GM12891 (cell line): ENCODE results near the gene ASB17. TPM values are rescaled to one million over a fixed set of nuclear protein-coding genes. Genes with fewer than 3 reads are reported as not detected.
"Not testable (repeated sequence)": the region's sequence is repeated elsewhere in the genome, so short reads cannot be mapped to it uniquely, and the experiment has no call there.

ENCODE experiments used
- DNase-seq: peaks from one replicate; pipeline ENCODE4 v3.0.0; 2011; ENCODE audit warnings: low spot score; ENCODE audit not compliant: insufficient read length
- FAIRE-seq: peaks from 2 replicates; lab custom pipeline; 2011; peaks lifted over from hg19 to GRCh38; lab: Jason Lieb, UNC
- PAX5 ChIP-seq: IDR thresholded peaks from 2 replicates; pipeline ENCODE4 v1.6.1; 2011; ENCODE audit warnings: low read length, moderate library complexity, mild to moderate bottlenecking; ENCODE audit not compliant: insufficient read depth, severe bottlenecking
- POLR2A ChIP-seq: IDR thresholded peaks from 2 replicates; pipeline ENCODE4 v1.6.1; 2011; ENCODE audit warnings: low read depth, low read length, control low read depth
- POLR2AphosphoS5 ChIP-seq: IDR thresholded peaks from 2 replicates; pipeline ENCODE4 v1.6.1; 2011; ENCODE audit warnings: low read depth, low read length, control low read depth
- POU2F2 ChIP-seq: IDR thresholded peaks from 2 replicates; pipeline ENCODE4 v1.6.1; 2011; ENCODE audit warnings: low read depth, mild to moderate bottlenecking, control low read depth, low read length, moderate library complexity
- SPI1 ChIP-seq: IDR thresholded peaks from 2 replicates; pipeline ENCODE4 v1.6.1; 2011; ENCODE audit warnings: low read depth, low read length, control low read depth
- TAF1 ChIP-seq: IDR thresholded peaks from 2 replicates; pipeline ENCODE4 v1.6.1; 2011; ENCODE audit warnings: low read depth, low read length, control low read depth
- polyA plus RNA-seq: library from polyadenylated mRNA; unstranded; fragments of >200 nt; gene quantifications from one replicate; pipeline ENCODE4 v1.2.1, GENCODE V29; 2012; ENCODE audit warnings: low read depth, missing spikeins, inconsistent platforms; ENCODE audit not compliant: missing spikeins

Gene ASB17, protein sequence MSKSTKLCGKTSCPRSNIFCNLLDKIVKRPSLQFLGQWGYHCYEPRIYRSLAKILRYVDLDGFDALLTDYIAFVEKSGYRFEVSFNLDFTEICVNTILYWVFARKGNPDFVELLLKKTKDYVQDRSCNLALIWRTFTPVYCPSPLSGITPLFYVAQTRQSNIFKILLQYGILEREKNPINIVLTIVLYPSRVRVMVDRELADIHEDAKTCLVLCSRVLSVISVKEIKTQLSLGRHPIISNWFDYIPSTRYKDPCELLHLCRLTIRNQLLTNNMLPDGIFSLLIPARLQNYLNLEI
- polyA plus RNA-seq, result not detected

DNA sequence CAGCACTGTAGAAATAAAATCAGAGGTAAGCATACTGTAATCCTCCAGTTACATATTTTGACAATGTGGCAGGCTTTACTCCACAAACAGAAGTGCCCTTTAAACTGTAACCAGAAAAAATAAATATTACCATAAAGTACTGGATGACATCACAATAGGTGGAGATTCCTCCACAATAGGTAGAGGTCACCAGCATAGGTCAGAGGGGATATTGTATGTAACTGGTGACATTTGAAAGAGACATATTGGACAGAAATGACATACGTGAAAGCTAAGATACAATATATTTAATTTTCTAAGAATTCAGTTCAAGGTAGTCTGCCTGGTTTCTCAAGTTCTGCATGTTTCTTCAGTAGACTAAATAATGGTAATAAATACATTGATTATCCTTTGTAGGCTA, at the start of gene ASB17:
Gene ASB17 (minus strand): TSS at position 101 of the 400 bp plus-strand sequence. CDS start 113 bp downstream, outside the sequence.
- FAIRE-seq, result no peak
- TF ChIP-seq POLR2AphosphoS5, result no peak
- no peak for TF ChIP-seq SPI1
- TF ChIP-seq POLR2A, result no peak
- TF ChIP-seq POU2F2, result no peak
- no peak for TF ChIP-seq PAX5
- no peak for TF ChIP-seq TAF1

DNA sequence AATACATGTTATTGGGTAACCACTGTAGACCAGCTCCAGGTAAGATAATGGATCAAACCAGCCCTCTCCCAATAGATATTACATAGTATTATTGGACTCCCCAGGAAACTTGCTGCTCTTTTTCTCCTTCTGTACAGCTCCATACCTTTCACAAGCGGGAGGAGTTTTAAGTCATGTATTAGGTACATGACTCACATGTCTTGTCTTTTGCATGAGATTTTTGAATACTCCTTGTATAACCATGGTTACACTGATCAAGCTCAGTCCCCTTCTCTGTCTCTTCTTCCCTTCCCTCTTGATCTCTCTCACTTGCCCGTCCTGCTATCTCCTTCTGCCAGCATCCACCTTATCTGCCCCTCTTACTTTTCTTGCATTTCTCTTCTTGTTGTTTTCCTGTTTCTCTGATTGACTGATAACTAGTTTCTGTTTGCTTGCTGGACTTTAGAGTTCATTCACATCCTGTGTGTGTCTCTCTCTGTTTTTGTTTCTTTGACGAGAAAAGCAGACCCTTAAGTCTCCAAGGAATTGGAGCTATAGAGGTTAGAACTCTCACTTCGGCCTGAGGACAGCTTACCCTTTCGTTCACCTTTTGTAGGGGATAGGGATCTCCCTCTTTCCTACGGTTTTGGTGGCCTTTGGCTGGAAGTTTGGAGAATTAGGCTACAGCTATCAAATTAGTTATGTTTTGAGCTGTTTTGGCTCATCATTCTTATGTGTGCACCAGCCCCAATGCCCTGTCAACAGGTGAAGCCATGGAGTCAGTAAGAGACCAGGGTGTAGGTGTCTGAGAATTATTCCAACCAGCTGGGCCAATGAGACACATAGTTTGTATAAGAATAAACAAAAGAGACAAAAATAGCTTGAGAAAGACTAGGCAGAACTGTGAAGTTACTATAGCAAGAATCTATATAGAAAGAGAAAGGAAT, 49.0 kb upstream of the ASB17 start:
- TF ChIP-seq SPI1 (0 out of 2 replicates have a peak, but pooled peaks have one; percentile 10), POLR2AphosphoS5 (no peak)
- DNase-seq, result peak; percentile 8
- FAIRE-seq, result peak; percentile 67

More for the DNA sequence above, at the start of gene ASB17:
- DNase-seq, result no peak

- TF ChIP-seq SPI1 (no peak), TAF1 (no peak)
- DNase-seq, result no peak
- FAIRE-seq, result peak; percentile 59
Observed at GRCh38 chr1:75970631-75971030, 38.4 kb upstream of the ASB17 start.

GRCh38 chr1:75969550-75969949, 37.3 kb upstream of the ASB17 start:
- DNase-seq, result no peak
- TF ChIP-seq TAF1 (no peak), POLR2AphosphoS5 (no peak), POU2F2 (no peak), SPI1 (no peak), PAX5 (no peak), POLR2A (no peak)
- peak; percentile 38 for FAIRE-seq

DNA sequence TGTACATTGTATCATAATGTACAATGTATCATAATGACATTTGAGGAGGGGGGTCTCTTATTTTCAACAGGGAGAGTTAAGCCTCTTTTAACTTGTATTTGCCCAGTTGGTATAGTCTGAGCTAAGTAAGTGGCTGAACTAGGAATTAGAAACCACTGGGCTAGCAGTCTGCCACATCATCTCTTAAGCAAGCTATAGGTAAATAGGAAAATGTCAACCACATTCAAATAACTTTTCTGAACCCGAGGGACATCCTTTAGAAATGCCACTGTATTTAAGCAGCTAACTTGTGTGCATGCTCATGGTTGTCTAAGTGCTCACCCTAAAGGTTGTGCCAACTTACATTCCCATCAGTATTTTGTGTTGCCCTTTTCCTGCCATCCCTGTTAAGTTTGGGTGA, 35.5 kb upstream of the ASB17 start:
- no peak for FAIRE-seq
- TF ChIP-seq SPI1 (no peak), POLR2A (no peak), POU2F2 (no peak), POLR2AphosphoS5 (no peak), TAF1 (no peak), PAX5 (no peak)
- no peak for DNase-seq

- FAIRE-seq (no peak), DNase-seq (no peak)
- TF ChIP-seq SPI1, result no peak
- TF ChIP-seq TAF1, result no peak
- TF ChIP-seq PAX5, result no peak
- no peak for TF ChIP-seq POU2F2
- TF ChIP-seq POLR2A, result no peak
- TF ChIP-seq POLR2AphosphoS5, result no peak
Observed at GRCh38 chr1:75964760-75965408, 32.7 kb upstream of the ASB17 start.

- not testable (repeated sequence) for FAIRE-seq, DNase-seq
Observed at GRCh38 chr1:75964110-75964759, 32.0 kb upstream of the ASB17 start.

- TF ChIP-seq POU2F2, result no peak
- no peak for TF ChIP-seq PAX5
- no peak for TF ChIP-seq TAF1
- TF ChIP-seq POLR2A, result no peak
- no peak for TF ChIP-seq SPI1
- TF ChIP-seq POLR2AphosphoS5, result no peak
- FAIRE-seq (no peak), DNase-seq (no peak)
Observed at GRCh38 chr1:75954586-75954985, 22.4 kb upstream of the ASB17 start.

- FAIRE-seq, result no peak
- no peak for TF ChIP-seq POLR2AphosphoS5
- no peak for DNase-seq
Observed at GRCh38 chr1:75953461-75953860, 21.3 kb upstream of the ASB17 start.
